Naive B cell (primary cell): ENCODE results near the gene NANOS1. TPM values are rescaled to one million over a fixed set of nuclear protein-coding genes. Genes with fewer than 3 reads are reported as not detected.

Experiments
- ATAC-seq, 2 donors: fragments of 150-1000 bp; cut with Tn5 transposase; 2 replicates each; pipeline ENCODE4 v1.10.0; 2021; ENCODE audit warnings: low read depth in 2 of 2, mild to moderate bottlenecking in 2 of 2, moderate library complexity in 2 of 2
- DNase-seq: peaks from one replicate; pipeline ENCODE4 v3.0.0; 2022
- H3K27ac Mint-ChIP-seq, 6 donors: one replicate each; pipeline ENCODE4 v1.8.0; 2020 to 2022; ENCODE audit warnings: mild to moderate bottlenecking in 6 of 6, mixed read lengths in 6 of 6, moderate library complexity in 5 of 6, inconsistent platforms in 2 of 6
- H3K27me3 Mint-ChIP-seq, 3 donors: one replicate each; pipeline ENCODE4 v1.8.0; 2021 to 2022; ENCODE audit warnings: mixed read lengths in 3 of 3, mild to moderate bottlenecking in 1 of 3
- H3K36me3 Mint-ChIP-seq, 2 donors: one replicate each; pipeline ENCODE4 v1.8.0; 2020 to 2022; ENCODE audit warnings: mixed read lengths in 2 of 2, inconsistent platforms in 1 of 2, mild to moderate bottlenecking in 1 of 2
- H3K4me1 Mint-ChIP-seq, 3 donors: one replicate each; pipeline ENCODE4 v1.8.0; 2020 to 2022; ENCODE audit warnings: mixed read lengths in 3 of 3, inconsistent platforms in 1 of 3, mild to moderate bottlenecking in 1 of 3, moderate library complexity in 1 of 3
- H3K4me3 Mint-ChIP-seq, 8 donors: one replicate each; pipeline ENCODE4 v1.8.0; 2020 to 2022; ENCODE audit warnings: mild to moderate bottlenecking in 8 of 8, mixed read lengths in 8 of 8, moderate library complexity in 8 of 8, inconsistent platforms in 2 of 8
- H3K9me3 Mint-ChIP-seq, 7 donors: one replicate each; pipeline ENCODE4 v1.8.0; 2020 to 2022; ENCODE audit warnings: mixed read lengths in 7 of 7, mild to moderate bottlenecking in 5 of 7, inconsistent platforms in 2 of 7, moderate library complexity in 1 of 7
- polyA plus RNA-seq, 6 donors: library from polyadenylated mRNA; unstranded; fragments of 300-500 nt; fragmentation: Illumina TruSeq; gene quantifications; one replicate each; pipeline ENCODE4 v1.2.3, GENCODE V29; 2021; ENCODE audit warnings: low read depth in 6 of 6

Gene NANOS1
- polyA plus RNA-seq, 6 donors from 2014 or later: not detected

- Mint-ChIP-seq H3K4me1 (peaks cover 16 to 27% (median 24%) of the 10 kb centered on the region in 3 donors), H3K4me3 (peak overlapping the region in 2 of 8 donors; percentile 15 to 82), H3K36me3 (peaks cover 52 to 61% of the 10 kb centered on the region in 2 donors), H3K27ac (peak overlapping the region in 2 of 6 donors; percentile 5 to 29), H3K27me3 (no peaks in the 10 kb centered on the region), H3K9me3 (no peaks in the 10 kb centered on the region)
- no peak for ATAC-seq
- no peak for DNase-seq
These were observed 20.3 kb downstream of the NANOS1 start for GRCh38 chr10:119049777-119050176.

GRCh38 chr10:119051775-119052174, 22.3 kb downstream of the NANOS1 start:
- ATAC-seq: no peak
- Mint-ChIP-seq H3K4me1 (peaks cover 16 to 27% (median 24%) of the 10 kb centered on the region in 3 donors), H3K9me3 (no peaks in the 10 kb centered on the region), H3K4me3 (no peak overlapping the region), H3K36me3 (peaks cover 46 to 51% of the 10 kb centered on the region in 2 donors), H3K27me3 (no peaks in the 10 kb centered on the region), H3K27ac (no peak overlapping the region)
- DNase-seq: no peak

- Mint-ChIP-seq H3K4me3 (no peak overlapping the region), H3K9me3 (no peaks in the 10 kb centered on the region), H3K36me3 (peaks cover 48 to 51% of the 10 kb centered on the region in 2 donors), H3K27ac (no peak overlapping the region), H3K27me3 (no peaks in the 10 kb centered on the region), H3K4me1 (peaks cover under 1 to 11% (median 2%) of the 10 kb centered on the region in 3 donors)
- no peak for DNase-seq
- no peak for ATAC-seq
These were observed 26.0 kb downstream of the NANOS1 start for GRCh38 chr10:119055472-119055871.

- H3K4me1 Mint-ChIP-seq: peaks cover 10 to 17% (median 15%) of the 10 kb centered on the region in 3 donors
- H3K27ac Mint-ChIP-seq: peak overlapping the region in 3 of 6 donors; percentile 16 to 61 (median 27)
- H3K36me3 Mint-ChIP-seq: peaks cover 31 to 36% of the 10 kb centered on the region in 2 donors
These were observed 28.5 kb downstream of the NANOS1 start for GRCh38 chr10:119058010-119058409.

GRCh38 chr10:119059557-119059956, 30.0 kb downstream of the NANOS1 start:
- DNase-seq (no peak), ATAC-seq (no peak)
- Mint-ChIP-seq H3K36me3 (peaks cover 34 to 47% of the 10 kb centered on the region in 2 donors), H3K27ac (no peak overlapping the region), H3K4me3 (no peak overlapping the region), H3K27me3 (no peaks in the 10 kb centered on the region), H3K4me1 (peaks cover 10 to 17% (median 15%) of the 10 kb centered on the region in 3 donors), H3K9me3 (no peaks in the 10 kb centered on the region)

More at GRCh38 chr10:119058010-119058409, 28.5 kb downstream of the NANOS1 start:
- H3K27me3 Mint-ChIP-seq: no peaks in the 10 kb centered on the region
- ATAC-seq: no peak
- H3K4me3 Mint-ChIP-seq: no peak overlapping the region
- no peaks in the 10 kb centered on the region for H3K9me3 Mint-ChIP-seq
- no peak for DNase-seq

- Mint-ChIP-seq H3K9me3 (no peaks in the 10 kb centered on the region), H3K27ac (peak overlapping the region in 1 of 6 donors; percentile 13), H3K27me3 (no peaks in the 10 kb centered on the region), H3K4me3 (no peak overlapping the region), H3K36me3 (peaks cover 39 to 53% of the 10 kb centered on the region in 2 donors), H3K4me1 (peaks cover 10 to 19% (median 15%) of the 10 kb centered on the region in 3 donors)
- ATAC-seq (no peak), DNase-seq (no peak)
These were observed 30.6 kb downstream of the NANOS1 start for GRCh38 chr10:119060107-119060506.

- peaks cover 43 to 52% of the 10 kb centered on the region in 2 donors for H3K36me3 Mint-ChIP-seq
- H3K9me3 Mint-ChIP-seq: no peaks in the 10 kb centered on the region
- H3K27ac Mint-ChIP-seq: peak overlapping the region in 4 of 6 donors; percentile 16 to 77 (median 32)
- no peak overlapping the region for H3K4me3 Mint-ChIP-seq
- DNase-seq (peak; percentile 3), ATAC-seq (peak; percentile 74 to 75)
- no peaks in the 10 kb centered on the region for H3K27me3 Mint-ChIP-seq
- H3K4me1 Mint-ChIP-seq: peaks cover 10 to 20% (median 15%) of the 10 kb centered on the region in 3 donors
These were observed 31.8 kb downstream of the NANOS1 start for GRCh38 chr10:119061352-119061751.

- Mint-ChIP-seq H3K9me3 (no peaks in the 10 kb centered on the region), H3K27ac (peak overlapping the region in 2 of 6 donors; percentile 39 to 77), H3K27me3 (no peaks in the 10 kb centered on the region), H3K4me3 (no peak overlapping the region), H3K36me3 (peaks cover 38 to 47% of the 10 kb centered on the region in 2 donors), H3K4me1 (peaks cover 10 to 20% (median 15%) of the 10 kb centered on the region in 3 donors)
- DNase-seq: no peak
- no peak for ATAC-seq
These were observed 32.4 kb downstream of the NANOS1 start for GRCh38 chr10:119061926-119062325.

- H3K9me3 Mint-ChIP-seq: no peaks in the 10 kb centered on the region
- no peak overlapping the region for H3K27ac Mint-ChIP-seq
- no peak for DNase-seq
- no peak overlapping the region for H3K4me3 Mint-ChIP-seq
- peaks cover 0 to 10% (median 0%) of the 10 kb centered on the region in 3 donors for H3K4me1 Mint-ChIP-seq
- ATAC-seq: no peak
- no peaks in the 10 kb centered on the region for H3K27me3 Mint-ChIP-seq
- peaks cover 7 to 9% of the 10 kb centered on the region in 2 donors for H3K36me3 Mint-ChIP-seq
These were observed 41.1 kb downstream of the NANOS1 start for GRCh38 chr10:119070395-119071165.

GRCh38 chr10:119073584-119073983, 44.1 kb downstream of the NANOS1 start:
- Mint-ChIP-seq H3K27me3 (no peaks in the 10 kb centered on the region), H3K9me3 (peaks cover 0 to 2% (median 0%) of the 10 kb centered on the region in 7 donors), H3K4me3 (no peak overlapping the region), H3K27ac (peak overlapping the region in 1 of 6 donors; percentile 28), H3K4me1 (peaks cover 11 to 29% (median 14%) of the 10 kb centered on the region in 3 donors), H3K36me3 (peaks cover 7 to 9% of the 10 kb centered on the region in 2 donors)
- ATAC-seq: no peak
- DNase-seq: no peak

GRCh38 chr10:119078422-119079179, 49.1 kb downstream of the NANOS1 start:
- no peaks in the 10 kb centered on the region for H3K36me3 Mint-ChIP-seq
- no peak for ATAC-seq
- peak overlapping the region; percentile 25 to 97 (median 94) for H3K4me3 Mint-ChIP-seq
- DNase-seq: no peak
- H3K9me3 Mint-ChIP-seq: peaks cover 0 to 2% (median 0%) of the 10 kb centered on the region in 7 donors
- no peaks in the 10 kb centered on the region for H3K27me3 Mint-ChIP-seq
- H3K27ac Mint-ChIP-seq: peak overlapping the region in 3 of 6 donors; percentile 95 to 98 (median 96)
- peaks cover 33 to 49% (median 39%) of the 10 kb centered on the region in 3 donors for H3K4me1 Mint-ChIP-seq

GRCh38 chr10:119079599-119080520, 50.3 kb downstream of the NANOS1 start:
- H3K27me3 Mint-ChIP-seq: no peaks in the 10 kb centered on the region
- DNase-seq (peak; percentile 56), ATAC-seq (peak; percentile 55 to 59)
- H3K4me1 Mint-ChIP-seq: peaks cover 38 to 55% (median 46%) of the 10 kb centered on the region in 3 donors
- peak overlapping the region; percentile 95 to 98 (median 96) for H3K27ac Mint-ChIP-seq
- H3K4me3 Mint-ChIP-seq: peak overlapping the region; percentile 91 to 97 (median 94)
- H3K36me3 Mint-ChIP-seq: no peaks in the 10 kb centered on the region
- H3K9me3 Mint-ChIP-seq: peaks cover 0 to 2% (median 0%) of the 10 kb centered on the region in 7 donors
